Gastroesophageal sphincter (tissue), 3 donors: Measurements from ENCODE around the gene PITPNB.

Source experiments
- EP300 ChIP-seq: sonication (generic); formaldehyde crosslinking; IDR thresholded peaks from one replicate; pipeline ENCODE4 v1.6.1; 2017; ENCODE audit warnings: antibody characterized with exemption, mild to moderate bottlenecking
- POLR2A ChIP-seq, 2 donors: fragments of 450-650 bp; IDR thresholded peaks; one replicate each; pipeline ENCODE4 v1.6.1; 2017; ENCODE audit warnings: antibody characterized with exemption in 2 of 2, mild to moderate bottlenecking in 2 of 2, moderate library complexity in 1 of 2
- TF ChIP-seq, protein P1 (sequence below), 4 experiments: fragments of 200-600 bp in 2 of 4; fragments of 450-650 bp in 2 of 4; sonication (generic) in 1 of 4; IDR thresholded peaks; one replicate each; pipeline ENCODE4 v1.5.1; 2017 to 2019; ENCODE audit warnings: antibody characterized with exemption in 4 of 4, mild to moderate bottlenecking in 2 of 4, moderate library complexity in 2 of 4

DNA sequence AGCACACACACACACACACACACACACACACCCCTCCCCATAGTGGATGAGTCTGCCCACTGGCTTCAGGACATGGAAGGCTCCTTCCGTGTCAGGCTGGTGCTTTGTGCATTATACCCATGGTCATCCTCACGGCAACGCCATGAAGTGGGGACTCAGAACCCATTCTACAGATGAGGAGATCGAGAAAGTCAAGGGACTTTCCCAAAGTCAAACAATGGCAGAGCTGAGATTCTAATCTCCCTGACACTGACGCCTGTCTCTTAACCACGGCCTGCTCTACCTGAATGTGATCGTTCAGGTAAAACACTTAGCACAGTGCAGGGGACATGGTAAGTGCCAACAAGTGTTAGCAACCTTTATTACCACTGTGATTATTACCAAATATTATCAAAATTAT lies 113.2 kb downstream of the PITPNB start:
- TF ChIP-seq POLR2A (IDR thresholded peaks at IDR 0.05), result no peak
- TF ChIP-seq, protein P1, sequence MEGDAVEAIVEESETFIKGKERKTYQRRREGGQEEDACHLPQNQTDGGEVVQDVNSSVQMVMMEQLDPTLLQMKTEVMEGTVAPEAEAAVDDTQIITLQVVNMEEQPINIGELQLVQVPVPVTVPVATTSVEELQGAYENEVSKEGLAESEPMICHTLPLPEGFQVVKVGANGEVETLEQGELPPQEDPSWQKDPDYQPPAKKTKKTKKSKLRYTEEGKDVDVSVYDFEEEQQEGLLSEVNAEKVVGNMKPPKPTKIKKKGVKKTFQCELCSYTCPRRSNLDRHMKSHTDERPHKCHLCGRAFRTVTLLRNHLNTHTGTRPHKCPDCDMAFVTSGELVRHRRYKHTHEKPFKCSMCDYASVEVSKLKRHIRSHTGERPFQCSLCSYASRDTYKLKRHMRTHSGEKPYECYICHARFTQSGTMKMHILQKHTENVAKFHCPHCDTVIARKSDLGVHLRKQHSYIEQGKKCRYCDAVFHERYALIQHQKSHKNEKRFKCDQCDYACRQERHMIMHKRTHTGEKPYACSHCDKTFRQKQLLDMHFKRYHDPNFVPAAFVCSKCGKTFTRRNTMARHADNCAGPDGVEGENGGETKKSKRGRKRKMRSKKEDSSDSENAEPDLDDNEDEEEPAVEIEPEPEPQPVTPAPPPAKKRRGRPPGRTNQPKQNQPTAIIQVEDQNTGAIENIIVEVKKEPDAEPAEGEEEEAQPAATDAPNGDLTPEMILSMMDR (IDR thresholded peaks at IDR 0.05), result no peak
- TF ChIP-seq EP300, result no peak
